ENCODE results near the gene LINC00237.

The LINC00237 gene

GRCh38 chr20:21106171-21107017, at the start of gene LINC00237:
LINC00237 (minus strand) TSS chr20:21106358.
- no peak for DNase-seq (ENCODE audit: low spot score)

- no peak for DNase-seq (ENCODE audit: low spot score)
Observed at GRCh38 chr20:21155268-21155667, 49.1 kb upstream of the LINC00237 start.

GRCh38 chr20:21154692-21155091, 48.5 kb upstream of the LINC00237 start:
- DNase-seq (ENCODE audit: low spot score) = no peak

DNA sequence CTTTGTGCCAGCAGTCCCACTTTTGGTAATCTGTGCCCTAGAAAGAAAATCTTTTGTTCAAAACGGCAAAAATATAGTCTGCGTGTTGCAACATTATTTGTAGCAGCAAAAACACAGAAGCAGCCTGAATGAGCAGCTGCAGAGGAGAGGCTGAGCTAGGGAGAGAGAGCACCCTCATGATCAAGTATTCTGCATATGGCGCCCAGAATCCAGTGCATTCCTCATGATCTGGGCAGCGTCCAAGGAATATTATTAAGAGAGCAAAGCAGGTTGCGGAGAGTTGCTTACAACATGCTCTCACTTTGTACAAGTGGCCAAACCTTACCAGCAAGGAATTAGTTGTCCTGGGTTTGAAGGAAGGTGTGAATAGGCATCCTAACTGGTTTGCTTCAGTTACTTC, 45.6 kb upstream of the LINC00237 start:
- no peak for DNase-seq (ENCODE audit: low spot score)

- DNase-seq (ENCODE audit: low spot score) = no peak
Observed at GRCh38 chr20:21149344-21149743, 43.2 kb upstream of the LINC00237 start.

- DNase-seq (ENCODE audit: low spot score) = peak; percentile 19
Observed at GRCh38 chr20:21147593-21147992, 41.4 kb upstream of the LINC00237 start.

GRCh38 chr20:21146215-21146614, 40.1 kb upstream of the LINC00237 start:
- no peak for DNase-seq (ENCODE audit: low spot score)

- DNase-seq (ENCODE audit: low spot score) = no peak
Observed at GRCh38 chr20:21145424-21145823, 39.3 kb upstream of the LINC00237 start.

DNA sequence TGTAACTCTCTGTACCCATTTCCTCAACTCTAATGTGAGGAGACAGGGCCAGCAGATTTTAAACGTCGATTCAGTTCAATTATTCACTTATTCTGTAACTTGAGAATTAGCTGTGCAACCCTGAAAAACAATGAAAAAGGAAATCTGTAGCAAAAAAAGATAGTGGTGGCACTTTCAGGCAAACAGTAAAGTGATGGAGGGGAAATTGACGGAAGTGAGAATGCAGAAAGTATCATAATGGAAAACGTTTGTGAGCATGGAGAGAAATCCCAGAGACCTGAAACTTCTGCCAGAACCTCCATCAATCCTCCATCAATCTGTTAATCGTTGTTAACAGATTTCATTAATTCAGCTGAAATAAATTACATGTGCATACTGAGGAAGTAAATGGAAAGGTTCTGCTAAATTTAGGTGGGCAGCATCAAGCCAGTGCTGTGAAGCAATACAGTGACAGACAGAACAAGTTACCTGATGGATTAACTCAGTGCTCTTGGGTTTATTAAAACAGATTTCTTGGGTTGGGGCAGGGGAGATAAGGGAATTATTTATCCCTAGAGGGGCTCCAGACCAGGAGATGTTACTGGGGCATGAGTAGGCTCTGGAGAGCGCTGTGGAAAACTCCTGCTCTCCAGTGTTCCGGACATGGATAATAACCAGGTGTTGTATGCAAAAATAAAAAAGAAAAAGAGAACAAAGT, 37.2 kb upstream of the LINC00237 start:
- no peak for DNase-seq (ENCODE audit: low spot score)

DNA sequence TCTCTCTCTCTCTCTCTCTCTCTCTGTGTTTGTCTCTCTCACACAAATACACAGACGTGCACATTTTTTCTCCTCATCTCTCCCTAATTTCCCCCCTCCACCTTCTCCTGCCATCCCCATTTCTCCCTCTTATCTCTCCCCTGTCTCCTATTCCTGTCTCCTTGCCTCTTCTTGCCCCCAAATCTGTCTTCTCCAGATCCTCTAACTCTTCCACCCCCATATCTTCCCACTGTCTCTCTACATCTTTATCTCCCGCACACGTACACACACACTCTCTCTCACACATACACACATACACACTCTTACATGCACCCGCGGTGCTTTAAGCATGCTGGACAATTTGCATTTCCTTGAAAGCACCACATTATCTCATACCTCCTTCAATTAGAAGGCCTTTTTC, 35.7 kb upstream of the LINC00237 start:
- DNase-seq (ENCODE audit: low spot score) = no peak

GRCh38 chr20:21139881-21140566, 33.9 kb upstream of the LINC00237 start:
- DNase-seq (ENCODE audit: low spot score) = no peak

DNA sequence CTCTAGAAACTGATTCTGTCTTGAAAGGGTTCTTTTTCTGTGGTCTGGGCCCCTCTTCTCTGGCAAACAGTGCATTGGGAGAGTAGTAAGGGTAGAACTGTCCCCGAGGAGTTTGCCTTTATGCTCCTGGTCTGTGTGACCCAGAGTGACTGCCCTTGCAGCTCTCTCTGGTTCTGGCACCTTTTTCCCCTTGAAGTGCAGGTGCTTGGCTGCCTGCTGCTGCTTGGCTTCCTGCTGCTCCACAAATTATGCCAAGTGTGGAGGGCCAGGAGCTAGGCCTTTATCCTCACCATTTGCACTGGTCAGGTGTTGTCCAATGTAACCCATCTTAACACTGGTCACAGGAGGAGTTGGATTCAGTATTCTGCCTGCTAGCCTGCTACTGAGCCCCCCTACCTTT, 30.9 kb upstream of the LINC00237 start:
- no peak for DNase-seq (ENCODE audit: low spot score)

GRCh38 chr20:21136015-21136732, 30.0 kb upstream of the LINC00237 start:
- DNase-seq (ENCODE audit: low spot score) = no peak

- DNase-seq (ENCODE audit: low spot score) = no peak
Observed at GRCh38 chr20:21134883-21135493, 28.8 kb upstream of the LINC00237 start.

- no peak for DNase-seq (ENCODE audit: low spot score)
Observed at GRCh38 chr20:21133917-21134622, 27.9 kb upstream of the LINC00237 start.

- no peak for DNase-seq (ENCODE audit: low spot score)
Observed at GRCh38 chr20:21133404-21133803, 27.2 kb upstream of the LINC00237 start.

DNA sequence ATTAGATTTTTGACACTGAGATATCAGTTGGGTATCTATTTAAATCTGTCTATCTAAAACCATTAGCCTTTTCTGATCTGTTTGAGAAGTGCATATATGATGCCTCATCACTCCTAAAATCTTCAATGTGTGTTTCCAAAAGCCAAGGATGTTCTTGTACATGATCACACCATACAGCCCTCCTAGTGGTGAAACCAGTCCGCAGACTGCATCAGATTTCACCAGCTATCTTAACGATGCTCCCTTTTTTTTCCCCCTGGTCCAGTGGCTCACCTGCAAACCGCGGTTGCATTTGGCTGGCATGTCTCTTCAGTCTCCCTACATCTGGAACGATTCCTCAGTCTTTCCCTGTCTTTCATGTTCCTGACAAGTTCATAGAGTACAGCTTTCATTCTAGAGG, 23.7 kb upstream of the LINC00237 start:
- no peak for DNase-seq (ENCODE audit: low spot score)

GRCh38 chr20:21127201-21127981, 21.2 kb upstream of the LINC00237 start:
- DNase-seq (ENCODE audit: low spot score) = no peak

DNA sequence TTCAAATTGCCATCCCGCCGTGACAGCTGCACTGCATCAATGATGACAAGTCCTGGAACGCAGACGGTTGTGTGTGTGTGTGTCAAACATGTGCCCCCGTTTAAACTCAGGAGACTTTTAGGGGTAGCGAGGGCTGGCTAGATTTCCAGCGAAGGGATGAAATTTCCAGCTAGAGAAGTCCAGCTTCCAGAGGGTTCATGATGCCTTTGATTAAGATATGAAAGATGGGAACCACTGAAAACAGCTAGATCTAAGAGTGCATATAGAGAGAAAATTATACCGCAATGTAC, 20.4 kb upstream of the LINC00237 start:
- DNase-seq (ENCODE audit: low spot score) = no peak

DNA sequence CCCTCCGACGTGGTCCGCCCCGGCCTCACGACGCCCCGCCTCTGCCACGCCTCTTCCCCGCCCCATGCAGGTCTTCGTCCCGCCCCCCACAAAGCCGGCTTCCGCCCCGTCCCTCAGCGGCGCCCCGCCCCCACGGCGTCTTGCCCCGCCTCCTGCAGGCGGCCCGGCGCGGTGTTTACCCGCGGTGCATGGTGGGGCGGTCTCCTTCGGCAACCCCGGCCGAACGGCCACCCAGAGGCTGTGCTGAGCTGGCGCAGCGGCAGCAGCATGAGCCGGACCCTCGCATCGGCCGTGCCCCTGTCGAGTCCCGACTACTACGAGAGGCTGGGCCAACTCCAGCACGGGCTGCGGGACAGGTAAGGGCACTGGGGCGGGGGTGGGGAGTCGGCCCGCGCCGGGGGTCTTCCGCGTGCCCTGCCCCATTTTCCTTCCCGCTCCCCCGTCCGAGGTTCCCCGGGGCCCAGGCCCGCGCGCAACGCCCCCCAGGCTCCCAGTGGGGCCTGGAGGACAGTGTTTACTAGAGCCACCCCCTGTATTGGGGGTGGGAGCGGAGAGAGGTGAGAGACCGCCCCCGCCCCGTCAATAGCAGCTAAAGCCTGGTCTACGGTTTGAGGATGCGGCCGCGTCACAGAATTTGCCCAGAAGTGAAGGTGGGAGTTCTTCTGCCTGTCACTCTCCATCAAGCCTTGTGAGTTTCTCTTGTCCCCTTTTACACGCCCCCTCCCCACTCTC, 19.9 kb upstream of the LINC00237 start, which contains the start of gene KIZ:
TSS of gene KIZ (plus strand) at position 234 of the 732 bp plus-strand sequence. CDS start at position 268, 34 bp downstream.
- DNase-seq (ENCODE audit: low spot score) = peak; percentile 99

Data from GM03348 (cell line).